RWPE2 (cell line): ENCODE data around the gene ADAM12.

Source experiments
- ATAC-seq: fragments of 200-7000 bp; cut with Tn5 transposase; 3 replicates; pipeline ENCODE4 v1.9.1; 2021; ENCODE audit warnings: low read depth
- DNase-seq: peaks from one replicate; pipeline ENCODE4 v3.0.0-alpha.2; 2020; ENCODE audit warnings: low spot score
- H3K27ac ChIP-seq: fragments of 450-650 bp; 2 replicates; pipeline ENCODE4 v1.5.1; 2017; ENCODE audit warnings: mild to moderate bottlenecking; ENCODE audit not compliant: poor library complexity, severe bottlenecking
- H3K27me3 ChIP-seq: fragments of 250-450 bp; sonication (Bioruptor Pico); 2 replicates; pipeline ENCODE4 v1.5.1; 2021; ENCODE audit warnings: mild to moderate bottlenecking, moderate library complexity; ENCODE audit not compliant: insufficient read depth, poor library complexity, severe bottlenecking
- H3K36me3 ChIP-seq: fragments of 250-450 bp; sonication (Bioruptor Pico); 2 replicates; pipeline ENCODE4 v1.5.1; 2020; ENCODE audit warnings: low read depth, mild to moderate bottlenecking, moderate library complexity
- H3K4me1 ChIP-seq: fragments of 250-450 bp; sonication (Bioruptor Pico); 2 replicates; pipeline ENCODE4 v1.5.1; 2021; ENCODE audit warnings: mild to moderate bottlenecking, moderate library complexity; ENCODE audit not compliant: insufficient read depth, poor library complexity, severe bottlenecking
- H3K4me3 ChIP-seq: fragments of 250-450 bp; sonication (Bioruptor Pico); 2 replicates; pipeline ENCODE4 v1.5.1; 2021; ENCODE audit warnings: mild to moderate bottlenecking, moderate library complexity; ENCODE audit not compliant: severe bottlenecking
- H3K9me3 ChIP-seq: fragments of 250-450 bp; sonication (Bioruptor Pico); 2 replicates; pipeline ENCODE4 v1.5.1; 2021; ENCODE audit warnings: mild to moderate bottlenecking, moderate library complexity; ENCODE audit not compliant: severe bottlenecking
- TF ChIP-seq, protein P1 (sequence below): fragments of 450-650 bp; IDR thresholded peaks from one replicate; pipeline ENCODE4 v1.5.1; 2017; ENCODE audit warnings: mild to moderate bottlenecking, moderate library complexity; ENCODE audit not compliant: poor library complexity, severe bottlenecking

The ADAM12 gene

DNA sequence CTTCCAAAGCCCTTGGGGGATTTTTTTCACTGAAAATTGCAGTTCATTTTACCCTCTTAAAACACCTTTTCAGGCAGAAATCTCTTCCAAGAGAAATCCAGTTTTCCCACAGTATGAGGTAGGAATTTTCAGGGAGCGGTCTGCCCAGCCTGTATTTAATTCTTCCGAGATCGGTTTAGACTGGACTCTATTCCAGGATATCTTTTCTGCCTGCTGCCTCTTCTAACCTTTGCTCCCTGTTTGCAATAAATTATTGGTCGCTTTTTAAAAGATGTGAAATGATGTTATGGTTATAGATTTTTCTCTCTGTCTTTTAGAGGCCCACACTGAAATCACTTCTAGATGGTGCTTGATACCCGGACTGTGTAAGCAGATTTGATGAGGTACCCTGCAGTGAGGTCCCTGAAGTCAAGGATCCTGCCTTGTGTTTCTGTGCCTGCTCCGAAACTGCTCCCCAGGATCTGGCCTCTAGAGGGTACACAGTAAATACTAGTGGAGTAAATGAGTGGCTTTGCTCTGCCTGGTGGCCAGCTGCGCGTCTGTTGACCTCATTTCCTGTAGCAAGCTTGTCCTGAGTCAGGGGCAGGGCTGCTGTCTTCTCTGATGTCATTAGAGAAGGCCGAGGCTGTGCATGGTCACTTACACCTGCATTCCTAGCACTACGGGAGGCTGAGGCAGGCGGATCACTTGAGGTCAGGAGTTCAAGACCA, 300.3 kb downstream of the ADAM12 start:
- ATAC-seq = no peak
- Histone ChIP-seq H3K9me3 (no peaks in the 10 kb centered on the region), H3K4me1 (peaks cover 13% of the 10 kb centered on the region)

DNA sequence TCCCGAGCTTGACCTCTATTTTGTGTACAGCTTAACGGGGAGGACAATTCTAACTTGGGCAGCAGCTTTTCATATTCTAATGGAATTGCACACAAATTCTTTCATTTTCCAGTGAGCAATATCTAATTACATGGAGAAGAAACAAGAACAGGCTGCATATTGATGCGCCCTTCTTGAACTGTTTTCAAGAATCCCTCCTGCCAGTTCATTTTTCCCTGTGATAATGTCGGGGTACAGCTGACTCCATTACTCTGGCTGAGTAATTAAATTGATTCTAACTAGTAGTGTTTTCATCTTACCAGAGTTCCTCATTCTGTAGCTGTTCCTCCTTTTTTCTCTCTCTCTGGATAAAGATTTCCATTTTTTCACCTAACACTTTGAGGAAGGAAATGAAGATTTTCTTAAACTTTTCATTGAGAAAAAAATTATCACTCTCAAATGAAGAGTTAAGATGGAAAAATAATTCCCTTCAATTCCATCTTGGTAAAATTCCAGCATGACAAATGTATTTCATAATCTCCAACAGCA, 301.1 kb downstream of the ADAM12 start:
- no peaks in the 10 kb centered on the region for H3K9me3 ChIP-seq
- peaks cover 13% of the 10 kb centered on the region for H3K4me1 ChIP-seq
- ATAC-seq (no peak), DNase-seq (no peak)
- H3K27me3 ChIP-seq = no peaks in the 10 kb centered on the region
- TF ChIP-seq, protein P1, sequence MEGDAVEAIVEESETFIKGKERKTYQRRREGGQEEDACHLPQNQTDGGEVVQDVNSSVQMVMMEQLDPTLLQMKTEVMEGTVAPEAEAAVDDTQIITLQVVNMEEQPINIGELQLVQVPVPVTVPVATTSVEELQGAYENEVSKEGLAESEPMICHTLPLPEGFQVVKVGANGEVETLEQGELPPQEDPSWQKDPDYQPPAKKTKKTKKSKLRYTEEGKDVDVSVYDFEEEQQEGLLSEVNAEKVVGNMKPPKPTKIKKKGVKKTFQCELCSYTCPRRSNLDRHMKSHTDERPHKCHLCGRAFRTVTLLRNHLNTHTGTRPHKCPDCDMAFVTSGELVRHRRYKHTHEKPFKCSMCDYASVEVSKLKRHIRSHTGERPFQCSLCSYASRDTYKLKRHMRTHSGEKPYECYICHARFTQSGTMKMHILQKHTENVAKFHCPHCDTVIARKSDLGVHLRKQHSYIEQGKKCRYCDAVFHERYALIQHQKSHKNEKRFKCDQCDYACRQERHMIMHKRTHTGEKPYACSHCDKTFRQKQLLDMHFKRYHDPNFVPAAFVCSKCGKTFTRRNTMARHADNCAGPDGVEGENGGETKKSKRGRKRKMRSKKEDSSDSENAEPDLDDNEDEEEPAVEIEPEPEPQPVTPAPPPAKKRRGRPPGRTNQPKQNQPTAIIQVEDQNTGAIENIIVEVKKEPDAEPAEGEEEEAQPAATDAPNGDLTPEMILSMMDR = no peak
- H3K4me3 ChIP-seq = no peak overlapping the region
- no peaks in the 10 kb centered on the region for H3K36me3 ChIP-seq
- H3K27ac ChIP-seq = no peak overlapping the region

More for the DNA sequence above, 300.3 kb downstream of the ADAM12 start:
- H3K36me3 ChIP-seq = no peaks in the 10 kb centered on the region
- no peaks in the 10 kb centered on the region for H3K27me3 ChIP-seq
- H3K4me3 ChIP-seq = no peak overlapping the region
- TF ChIP-seq, protein P1 = no peak
- H3K27ac ChIP-seq = no peak overlapping the region
- DNase-seq = no peak

DNA sequence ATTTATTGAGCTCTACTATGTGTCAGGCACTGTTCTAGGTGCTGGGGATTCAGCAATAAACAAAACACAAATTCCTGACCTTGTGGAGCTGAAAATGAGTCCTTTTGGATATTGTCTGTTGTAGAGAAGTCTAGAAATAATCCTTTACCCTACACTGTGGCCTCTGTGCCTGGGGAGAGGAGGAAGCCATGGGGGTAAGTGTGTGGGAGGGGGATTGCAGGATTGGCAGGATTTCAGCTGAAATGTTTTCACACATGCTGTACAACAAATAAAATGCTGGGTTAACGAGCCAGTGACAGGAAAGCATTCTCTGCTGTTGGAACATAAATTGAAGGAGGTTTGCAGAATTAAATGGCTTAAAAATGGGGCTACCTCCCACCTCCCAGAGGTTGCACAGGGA, 302.5 kb downstream of the ADAM12 start:
- TF ChIP-seq, protein P1 = no peak
- Histone ChIP-seq H3K27me3 (no peaks in the 10 kb centered on the region), H3K9me3 (no peaks in the 10 kb centered on the region), H3K36me3 (no peaks in the 10 kb centered on the region), H3K4me1 (peaks cover 6% of the 10 kb centered on the region), H3K4me3 (no peak overlapping the region), H3K27ac (no peak overlapping the region)
- ATAC-seq (no peak), DNase-seq (no peak)

DNA sequence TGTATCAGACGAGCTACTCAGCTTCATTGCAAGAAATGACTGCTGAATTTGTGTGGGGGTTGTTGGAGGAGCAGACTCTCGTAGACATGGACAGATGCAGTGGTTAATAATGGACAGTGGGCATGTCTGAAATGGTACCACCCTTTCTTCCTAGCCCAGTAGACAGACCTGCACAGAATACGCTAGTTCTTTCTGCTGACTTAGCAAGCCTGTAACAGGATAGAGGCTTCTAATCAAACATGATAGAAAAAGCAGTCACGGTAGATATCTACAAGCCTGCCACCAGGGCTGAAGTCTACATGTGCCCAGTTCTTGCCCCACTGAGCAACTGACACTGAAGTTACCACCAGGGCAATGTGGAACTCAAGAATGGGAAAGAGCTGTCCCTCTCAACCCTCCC, 303.9 kb downstream of the ADAM12 start:
- H3K27me3 ChIP-seq = no peaks in the 10 kb centered on the region
- ATAC-seq = no peak
- TF ChIP-seq, protein P1 = no peak

DNA sequence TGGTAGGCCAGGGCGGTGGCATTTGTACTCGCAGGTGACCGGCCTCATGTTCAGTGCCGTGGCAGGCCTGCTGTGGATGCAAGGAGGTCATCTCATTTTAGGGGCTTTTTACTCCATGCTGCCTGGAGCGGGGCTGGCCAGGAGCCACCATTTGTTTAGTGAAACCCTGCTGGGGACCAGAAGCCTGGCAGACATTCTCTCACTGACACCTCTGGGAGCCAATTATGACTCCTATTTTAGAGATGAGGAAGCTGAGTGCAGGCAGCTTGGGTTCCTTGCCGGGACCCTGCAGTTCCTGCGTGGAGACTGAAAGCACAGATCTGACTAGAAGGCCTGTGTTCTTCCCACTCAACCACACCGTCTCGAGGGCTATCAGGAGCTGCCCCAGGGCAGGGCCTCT, 305.3 kb downstream of the ADAM12 start:
- H3K36me3 ChIP-seq = no peaks in the 10 kb centered on the region
- no peak for ATAC-seq
- no peaks in the 10 kb centered on the region for H3K27me3 ChIP-seq
- no peak for DNase-seq
- no peaks in the 10 kb centered on the region for H3K4me1 ChIP-seq
- H3K27ac ChIP-seq = no peak overlapping the region
- TF ChIP-seq, protein P1 = no peak
- H3K9me3 ChIP-seq = no peaks in the 10 kb centered on the region
- H3K4me3 ChIP-seq = no peak overlapping the region

More for the DNA sequence above, 303.9 kb downstream of the ADAM12 start:
- H3K4me1 ChIP-seq = no peaks in the 10 kb centered on the region
- no peak overlapping the region for H3K4me3 ChIP-seq
- no peak overlapping the region for H3K27ac ChIP-seq
- H3K9me3 ChIP-seq = no peaks in the 10 kb centered on the region
- H3K36me3 ChIP-seq = no peaks in the 10 kb centered on the region
- no peak for DNase-seq
